Stimulated activated CD8-positive, alpha-beta memory T cell treated with anti-CD3 and anti-CD28 coated beads, Interleukin-4, amount 100 ng/mL, for 24 hours (primary cell): ENCODE measurements around the gene CACNG6.

Source experiments
- DNase-seq: peaks from one replicate; pipeline ENCODE4 v3.0.0-alpha.2; 2020; ENCODE audit warnings: low read depth

Gene CACNG6

GRCh38 chr19:53969366-53969765, 22.1 kb upstream of the CACNG6 start:
- DNase-seq = no peak

GRCh38 chr19:53971673-53972072, 19.8 kb upstream of the CACNG6 start:
- DNase-seq = no peak

GRCh38 chr19:53977429-53977990, 13.9 kb upstream of the CACNG6 start:
- DNase-seq = no peak

- DNase-seq = no peak
Observed at GRCh38 chr19:53977991-53978731, 13.3 kb upstream of the CACNG6 start.

GRCh38 chr19:53978975-53979801, 12.2 kb upstream of the CACNG6 start:
- DNase-seq = no peak

- no peak for DNase-seq
Observed at GRCh38 chr19:53980539-53981375, 10.7 kb upstream of the CACNG6 start.

GRCh38 chr19:53981376-53981951, 10.0 kb upstream of the CACNG6 start:
- DNase-seq = no peak

- no peak for DNase-seq
Observed at GRCh38 chr19:53982001-53982451, 9.4 kb upstream of the CACNG6 start.

GRCh38 chr19:53982611-53983010, 8.8 kb upstream of the CACNG6 start:
- DNase-seq = no peak

GRCh38 chr19:53983457-53984289, 7.8 kb upstream of the CACNG6 start:
- DNase-seq = no peak

- DNase-seq = no peak
Observed at GRCh38 chr19:53985863-53986262, 5.6 kb upstream of the CACNG6 start.

- no peak for DNase-seq
Observed at GRCh38 chr19:53988981-53989380, 2.5 kb upstream of the CACNG6 start.

GRCh38 chr19:53989600-53990533, 1.6 kb upstream of the CACNG6 start:
- DNase-seq = no peak

GRCh38 chr19:53992211-53992610, 774 bp downstream of the CACNG6 start:
- DNase-seq = no peak

- DNase-seq = no peak
Observed at GRCh38 chr19:53992815-53993214, 1.4 kb downstream of the CACNG6 start.

- DNase-seq = no peak
Observed at GRCh38 chr19:53993448-53993847, 2.0 kb downstream of the CACNG6 start.

GRCh38 chr19:53994811-53995210, 3.4 kb downstream of the CACNG6 start:
- DNase-seq = no peak

- no peak for DNase-seq
Observed at GRCh38 chr19:53998223-53998622, 6.8 kb downstream of the CACNG6 start.

- DNase-seq = no peak
Observed at GRCh38 chr19:53999694-54000093, 8.3 kb downstream of the CACNG6 start.

- no peak for DNase-seq
Observed at GRCh38 chr19:54001496-54001895, 10.1 kb downstream of the CACNG6 start.
